Astrocyte (in vitro differentiated cells and primary cell): ENCODE results near the gene SNX27.

Source experiments
- EZH2 ChIP-seq: IDR thresholded peaks from 2 replicates; pipeline ENCODE4 v1.6.1; 2012; ENCODE audit warnings: mild to moderate bottlenecking, low read length, inconsistent platforms; ENCODE audit not compliant: insufficient read depth
- TF ChIP-seq, protein P1 (sequence below): IDR thresholded peaks from 2 replicates; pipeline ENCODE4 v1.5.1; 2011; ENCODE audit warnings: low read depth, mild to moderate bottlenecking, inconsistent platforms, low read length, moderate library complexity; ENCODE audit not compliant: insufficient read depth

DNA sequence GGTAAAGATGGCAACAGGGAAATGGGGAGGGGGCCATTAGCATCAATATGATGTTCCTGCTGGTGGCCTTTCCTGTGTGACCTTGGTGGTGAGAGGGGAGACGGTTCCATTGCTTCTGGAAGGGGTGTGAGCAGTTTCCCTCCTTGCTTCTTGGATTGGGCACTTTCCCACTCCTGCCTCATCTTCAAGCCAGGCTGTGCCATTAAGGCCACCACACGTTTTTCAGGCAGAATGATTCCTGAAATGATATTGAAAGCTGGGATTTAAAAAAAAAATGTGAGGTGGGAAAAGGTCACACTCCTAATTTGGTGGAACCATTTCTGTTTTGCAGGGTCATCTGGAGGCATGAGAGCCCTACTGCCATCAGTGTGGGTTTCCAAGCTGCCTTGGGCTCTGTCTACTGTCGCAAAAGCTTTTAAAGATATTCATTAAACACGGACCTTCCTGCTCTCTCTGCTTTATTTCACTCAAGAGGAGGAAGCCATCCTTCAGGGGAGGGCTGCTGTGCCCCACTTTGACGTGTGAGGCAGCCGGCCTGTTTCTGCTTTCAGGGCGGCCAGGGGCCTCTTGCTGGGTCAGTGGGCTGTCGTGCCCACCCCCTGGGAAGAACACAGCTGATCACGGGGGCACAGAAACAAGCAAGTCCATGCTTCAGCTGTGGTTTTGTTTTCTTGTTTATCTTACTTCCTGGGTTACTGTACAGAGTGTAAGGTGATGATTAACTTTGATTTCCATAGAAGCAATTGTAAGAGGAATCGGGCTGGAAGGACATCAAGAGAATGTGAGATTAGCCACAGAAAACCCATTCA lies 117.5 kb downstream of the SNX27 start:
- TF ChIP-seq, protein P1, sequence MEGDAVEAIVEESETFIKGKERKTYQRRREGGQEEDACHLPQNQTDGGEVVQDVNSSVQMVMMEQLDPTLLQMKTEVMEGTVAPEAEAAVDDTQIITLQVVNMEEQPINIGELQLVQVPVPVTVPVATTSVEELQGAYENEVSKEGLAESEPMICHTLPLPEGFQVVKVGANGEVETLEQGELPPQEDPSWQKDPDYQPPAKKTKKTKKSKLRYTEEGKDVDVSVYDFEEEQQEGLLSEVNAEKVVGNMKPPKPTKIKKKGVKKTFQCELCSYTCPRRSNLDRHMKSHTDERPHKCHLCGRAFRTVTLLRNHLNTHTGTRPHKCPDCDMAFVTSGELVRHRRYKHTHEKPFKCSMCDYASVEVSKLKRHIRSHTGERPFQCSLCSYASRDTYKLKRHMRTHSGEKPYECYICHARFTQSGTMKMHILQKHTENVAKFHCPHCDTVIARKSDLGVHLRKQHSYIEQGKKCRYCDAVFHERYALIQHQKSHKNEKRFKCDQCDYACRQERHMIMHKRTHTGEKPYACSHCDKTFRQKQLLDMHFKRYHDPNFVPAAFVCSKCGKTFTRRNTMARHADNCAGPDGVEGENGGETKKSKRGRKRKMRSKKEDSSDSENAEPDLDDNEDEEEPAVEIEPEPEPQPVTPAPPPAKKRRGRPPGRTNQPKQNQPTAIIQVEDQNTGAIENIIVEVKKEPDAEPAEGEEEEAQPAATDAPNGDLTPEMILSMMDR, result no peak
- TF ChIP-seq EZH2, result no peak
